OCI-LY3 (cell line): Measurements from ENCODE around the gene TCTN2.

Source experiments
- CTCF ChIP-seq: fragments of 200-600, 300-600 bp; sonication (generic); IDR thresholded peaks from 2 replicates; pipeline ENCODE4 v1.5.1; 2014; ENCODE audit warnings: antibody characterized with exemption, low read length, low read depth
- EZH2phosphoT487 ChIP-seq: fragments of 200-600 bp; shearing (Covaris generic); IDR thresholded peaks from 2 replicates; pipeline ENCODE4 v1.6.1; 2018; ENCODE audit warnings: antibody characterized with exemption, mixed run types, low read depth

- TF ChIP-seq CTCF (no peak), EZH2phosphoT487 (no peak)
These were observed 72.1 kb downstream of the TCTN2 start for GRCh38 chr12:123743002-123743401.
